Osteoblast (primary cell): Measurements from ENCODE around the gene CAPN9. TPM values are rescaled to one million over a fixed set of nuclear protein-coding genes. Genes with fewer than 3 reads are reported as not detected.

Source experiments
- DNase-seq: peaks from one replicate; pipeline ENCODE4 v3.0.0; 2011; ENCODE audit warnings: low spot score, mixed read lengths; ENCODE audit not compliant: insufficient read length; ENCODE audit errors: missing footprints
- H2AFZ ChIP-seq: 2 replicates; pipeline ENCODE4 v1.6.0; 2011; ENCODE audit warnings: mild to moderate bottlenecking, low read length
- H3K27ac ChIP-seq: 2 replicates; pipeline ENCODE4 v1.5.1; 2011; ENCODE audit warnings: mild to moderate bottlenecking, low read depth, low read length, moderate library complexity
- H3K27me3 ChIP-seq: 2 replicates; pipeline ENCODE4 v1.6.0; 2012; ENCODE audit warnings: mild to moderate bottlenecking, control low read depth, inconsistent platforms, low read length, moderate library complexity; ENCODE audit not compliant: insufficient read depth
- H3K36me3 ChIP-seq: 2 replicates; pipeline ENCODE4 v1.5.1; 2011; ENCODE audit warnings: mild to moderate bottlenecking, low read length, control low read depth, moderate library complexity; ENCODE audit not compliant: insufficient read depth
- H3K4me1 ChIP-seq: 2 replicates; pipeline ENCODE4 v1.5.1; 2011; ENCODE audit warnings: mild to moderate bottlenecking, low read length, control low read depth, moderate library complexity; ENCODE audit not compliant: insufficient read depth
- H3K4me2 ChIP-seq: 2 replicates; pipeline ENCODE4 v1.6.0; 2011; ENCODE audit warnings: mild to moderate bottlenecking, low read length; ENCODE audit not compliant: insufficient read depth
- H3K4me3 ChIP-seq: fragments of 200-600 bp; sonication (generic); 3 replicates; pipeline ENCODE4 v1.5.1; 2012; ENCODE audit warnings: mild to moderate bottlenecking, low read length, inconsistent platforms; ENCODE audit not compliant: insufficient read depth
- H3K79me2 ChIP-seq: 2 replicates; pipeline ENCODE4 v1.6.0; 2012; ENCODE audit warnings: mild to moderate bottlenecking, low read length, control low read depth, inconsistent platforms; ENCODE audit not compliant: insufficient read depth
- H3K9me3 ChIP-seq: 2 replicates; pipeline ENCODE4 v1.5.1; 2011; ENCODE audit warnings: low read depth, low read length, control low read depth
- H4K20me1 ChIP-seq: 2 replicates; pipeline ENCODE4 v1.6.0; 2012; ENCODE audit warnings: mild to moderate bottlenecking, low read length, control low read depth; ENCODE audit not compliant: insufficient read depth
- total RNA-seq: library from RNA; depleted of rRNA; stranded (reverse); fragments of >200 nt; gene quantifications from 2 replicates; pipeline ENCODE4 v1.2.3, GENCODE V29; 2012
- TF ChIP-seq, protein P1 (sequence below): IDR thresholded peaks from 2 replicates; pipeline ENCODE4 v1.5.1; 2011; ENCODE audit warnings: mild to moderate bottlenecking, low read depth, low read length, moderate library complexity; ENCODE audit errors: extremely low read depth

Gene CAPN9
- total RNA-seq, 1 donor = not detected

DNA sequence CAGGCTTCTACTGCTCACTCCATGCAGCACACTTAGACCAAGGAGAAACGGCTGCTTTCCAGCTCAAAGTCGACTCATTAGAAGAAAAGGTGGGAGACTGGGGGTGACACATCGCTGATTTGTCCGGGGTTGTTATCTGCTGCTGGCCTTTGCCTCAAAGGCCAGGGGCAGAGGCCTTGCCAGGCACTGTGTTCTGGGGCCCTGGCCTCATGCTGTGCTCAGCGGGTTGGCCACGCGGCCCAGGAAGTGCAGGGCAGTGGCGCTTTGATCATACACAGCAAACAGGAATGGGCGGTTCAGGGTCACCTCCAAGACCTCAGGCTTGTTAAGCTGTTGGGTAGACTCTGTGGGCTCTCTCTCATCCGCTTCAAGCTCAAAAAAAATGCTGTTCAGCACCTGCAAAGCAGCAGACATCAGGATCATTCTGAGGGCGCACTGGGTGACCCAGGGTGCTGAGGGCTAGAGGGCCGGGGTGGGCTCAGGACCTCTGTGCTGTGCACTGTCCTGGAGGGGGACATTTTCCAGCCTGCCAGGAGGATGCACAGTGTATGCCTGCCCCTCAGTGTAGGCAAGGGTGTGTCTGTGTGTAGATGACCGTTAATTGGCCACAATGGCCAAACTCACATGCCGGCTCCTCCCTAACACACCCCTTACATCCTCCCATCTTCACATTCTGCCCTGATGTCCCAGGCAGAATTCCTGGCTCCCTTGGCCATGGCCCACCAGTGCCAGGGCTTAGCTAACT lies 44.1 kb upstream of the CAPN9 start:
- Histone ChIP-seq H3K27ac (no peak overlapping the region), H3K79me2 (no peaks in the 10 kb centered on the region), H3K4me1 (no peaks in the 10 kb centered on the region), H2AFZ (no peak overlapping the region), H3K36me3 (no peaks in the 10 kb centered on the region), H3K27me3 (no peaks in the 10 kb centered on the region), H3K4me2 (no peak overlapping the region), H4K20me1 (no peaks in the 10 kb centered on the region), H3K4me3 (no peak overlapping the region), H3K9me3 (no peaks in the 10 kb centered on the region)
- TF ChIP-seq, protein P1, sequence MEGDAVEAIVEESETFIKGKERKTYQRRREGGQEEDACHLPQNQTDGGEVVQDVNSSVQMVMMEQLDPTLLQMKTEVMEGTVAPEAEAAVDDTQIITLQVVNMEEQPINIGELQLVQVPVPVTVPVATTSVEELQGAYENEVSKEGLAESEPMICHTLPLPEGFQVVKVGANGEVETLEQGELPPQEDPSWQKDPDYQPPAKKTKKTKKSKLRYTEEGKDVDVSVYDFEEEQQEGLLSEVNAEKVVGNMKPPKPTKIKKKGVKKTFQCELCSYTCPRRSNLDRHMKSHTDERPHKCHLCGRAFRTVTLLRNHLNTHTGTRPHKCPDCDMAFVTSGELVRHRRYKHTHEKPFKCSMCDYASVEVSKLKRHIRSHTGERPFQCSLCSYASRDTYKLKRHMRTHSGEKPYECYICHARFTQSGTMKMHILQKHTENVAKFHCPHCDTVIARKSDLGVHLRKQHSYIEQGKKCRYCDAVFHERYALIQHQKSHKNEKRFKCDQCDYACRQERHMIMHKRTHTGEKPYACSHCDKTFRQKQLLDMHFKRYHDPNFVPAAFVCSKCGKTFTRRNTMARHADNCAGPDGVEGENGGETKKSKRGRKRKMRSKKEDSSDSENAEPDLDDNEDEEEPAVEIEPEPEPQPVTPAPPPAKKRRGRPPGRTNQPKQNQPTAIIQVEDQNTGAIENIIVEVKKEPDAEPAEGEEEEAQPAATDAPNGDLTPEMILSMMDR = no peak
- DNase-seq = no peak

DNA sequence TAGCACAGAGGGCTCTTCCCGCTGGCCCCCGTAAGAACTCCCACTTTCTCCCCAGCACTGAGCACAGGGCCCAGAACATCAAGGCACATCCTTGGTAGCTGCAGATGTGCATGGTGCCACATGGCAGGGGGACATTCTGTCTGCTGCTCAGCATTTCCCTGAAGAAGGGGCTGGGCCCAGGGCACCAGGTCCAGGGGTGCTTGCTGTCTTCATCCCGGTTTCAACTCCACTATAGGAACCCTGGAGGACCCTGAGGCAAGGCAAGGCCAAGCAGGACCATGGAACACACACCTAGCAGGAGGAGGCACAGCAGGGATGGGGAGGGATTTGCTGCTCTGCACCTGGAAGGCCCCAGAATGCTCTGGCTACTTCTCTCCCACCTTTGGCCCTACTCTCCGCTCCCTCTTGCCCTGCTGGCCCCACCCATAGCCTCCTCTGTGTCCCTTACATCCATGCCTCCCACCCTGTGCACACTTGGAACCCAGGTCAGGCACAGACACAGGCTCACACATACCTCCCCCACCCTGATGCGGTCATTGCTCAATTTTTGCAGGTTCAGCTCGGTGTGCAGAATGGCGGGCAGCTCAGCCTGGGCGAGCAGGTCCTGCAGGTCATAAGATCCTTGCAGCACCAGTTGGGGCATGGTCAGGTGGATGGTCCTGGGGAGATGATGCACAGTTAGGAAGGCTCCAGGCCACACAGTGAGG lies 43.4 kb upstream of the CAPN9 start:
- Histone ChIP-seq H3K9me3 (no peaks in the 10 kb centered on the region), H3K4me3 (no peak overlapping the region)
- DNase-seq = no peak

DNA sequence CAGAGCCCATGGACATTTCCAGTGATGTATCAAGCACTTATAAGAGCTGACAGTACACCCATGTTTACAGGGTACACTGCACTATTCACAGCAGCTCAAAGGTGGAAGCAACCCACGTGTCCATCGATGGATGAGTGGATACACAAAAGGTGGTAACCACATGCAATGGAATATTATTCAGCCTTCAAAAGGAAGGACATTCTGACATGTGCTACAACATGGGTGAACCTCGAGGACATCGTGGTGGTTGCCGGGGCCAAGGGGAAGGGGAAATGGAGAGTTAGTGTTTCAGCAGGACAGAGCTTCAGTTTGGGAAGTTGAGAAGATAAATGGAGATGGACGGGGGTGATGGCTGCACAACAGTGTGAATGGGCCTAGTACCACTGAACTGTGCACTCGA lies 42.4 kb upstream of the CAPN9 start:
- Histone ChIP-seq H3K4me3 (no peak overlapping the region), H3K9me3 (no peaks in the 10 kb centered on the region), H3K79me2 (no peaks in the 10 kb centered on the region), H3K4me1 (no peaks in the 10 kb centered on the region), H3K4me2 (no peak overlapping the region), H2AFZ (no peak overlapping the region), H3K27ac (no peak overlapping the region), H3K27me3 (no peaks in the 10 kb centered on the region), H3K36me3 (no peaks in the 10 kb centered on the region), H4K20me1 (no peaks in the 10 kb centered on the region)
- no peak for DNase-seq
- TF ChIP-seq, protein P1 = no peak

More for the DNA sequence above, 43.4 kb upstream of the CAPN9 start:
- Histone ChIP-seq H3K27me3 (no peaks in the 10 kb centered on the region), H3K36me3 (no peaks in the 10 kb centered on the region), H2AFZ (no peak overlapping the region), H3K27ac (no peak overlapping the region), H3K4me1 (no peaks in the 10 kb centered on the region), H3K79me2 (no peaks in the 10 kb centered on the region), H4K20me1 (no peaks in the 10 kb centered on the region), H3K4me2 (no peak overlapping the region)
- TF ChIP-seq, protein P1 = no peak

DNA sequence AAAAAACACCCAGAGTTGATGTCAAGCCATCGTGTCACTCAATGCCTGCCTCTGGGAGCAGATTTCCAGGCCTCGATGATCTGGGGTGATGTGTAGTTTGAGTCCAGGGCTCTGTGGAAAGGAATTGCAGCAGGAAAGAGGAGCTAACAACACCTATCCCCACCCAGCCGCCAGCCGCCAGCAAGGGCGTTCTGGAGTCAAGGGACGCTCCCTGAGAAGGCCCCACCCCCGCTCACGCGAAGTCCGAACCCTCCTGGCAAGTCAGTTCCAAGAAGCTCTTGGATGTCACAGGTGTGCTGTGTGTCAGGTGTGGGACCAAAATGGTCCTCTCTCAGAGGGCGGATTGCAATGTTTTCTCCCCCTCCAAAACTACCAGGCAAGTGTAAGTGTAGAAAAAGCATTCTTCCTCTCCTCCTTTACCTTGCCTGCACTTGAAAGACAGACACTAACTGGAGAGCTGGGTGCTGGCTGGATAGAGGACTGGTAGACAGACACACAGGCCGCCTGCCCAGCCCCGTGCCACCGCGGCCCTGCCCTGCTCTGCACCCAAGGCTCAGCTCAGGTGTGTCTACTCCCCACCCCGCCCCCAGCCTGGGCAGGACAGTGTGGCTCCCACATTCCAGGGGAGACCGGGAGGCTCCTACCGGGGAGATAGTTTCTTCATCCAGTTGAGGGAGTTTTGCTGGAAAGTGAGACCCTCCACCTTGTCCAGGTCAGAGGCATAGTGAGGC lies 41.7 kb upstream of the CAPN9 start:
- no peak overlapping the region for H3K4me2 ChIP-seq
- H3K36me3 ChIP-seq = no peaks in the 10 kb centered on the region
- no peaks in the 10 kb centered on the region for H3K9me3 ChIP-seq
- no peak overlapping the region for H2AFZ ChIP-seq
- no peak for DNase-seq
- no peak overlapping the region for H3K27ac ChIP-seq
- H3K27me3 ChIP-seq = no peaks in the 10 kb centered on the region
- no peaks in the 10 kb centered on the region for H4K20me1 ChIP-seq
- H3K4me3 ChIP-seq = no peak overlapping the region
- H3K4me1 ChIP-seq = no peaks in the 10 kb centered on the region
- no peaks in the 10 kb centered on the region for H3K79me2 ChIP-seq
- TF ChIP-seq, protein P1 = no peak
